ENCODE results near the gene VEGFD.

VEGFD gene

GRCh38 chrX:15384304-15384703 is at the start of gene VEGFD:
Gene VEGFD (minus strand): TSS chrX:15384413. CDS start chrX:15383946, 467 bp downstream.
- no peak for DNase-seq (ENCODE audit: low read depth)

GRCh38 chrX:15430584-15430983 is 46.4 kb upstream of the VEGFD start:
- DNase-seq (ENCODE audit: low read depth) = no peak

GRCh38 chrX:15430076-15430475 is 45.9 kb upstream of the VEGFD start:
- no peak for DNase-seq (ENCODE audit: low read depth)

- no peak for DNase-seq (ENCODE audit: low read depth)
These were observed 40.8 kb upstream of the VEGFD start for GRCh38 chrX:15425024-15425423.

- DNase-seq (ENCODE audit: low read depth) = no peak
These were observed 34.5 kb upstream of the VEGFD start for GRCh38 chrX:15418707-15419181.

- DNase-seq (ENCODE audit: low read depth) = no peak
These were observed 34.0 kb upstream of the VEGFD start for GRCh38 chrX:15418041-15418706.

GRCh38 chrX:15416133-15416993 is 32.1 kb upstream of the VEGFD start:
- DNase-seq (ENCODE audit: low read depth) = no peak

GRCh38 chrX:15413101-15413500 is 28.9 kb upstream of the VEGFD start:
- DNase-seq (ENCODE audit: low read depth) = no peak

GRCh38 chrX:15410947-15411346 is 26.7 kb upstream of the VEGFD start:
- DNase-seq (ENCODE audit: low read depth) = no peak

GRCh38 chrX:15410430-15410829 is 26.2 kb upstream of the VEGFD start:
- no peak for DNase-seq (ENCODE audit: low read depth)

GRCh38 chrX:15405846-15406245 is 21.6 kb upstream of the VEGFD start:
- DNase-seq (ENCODE audit: low read depth) = no peak

- no peak for DNase-seq (ENCODE audit: low read depth)
These were observed 20.3 kb upstream of the VEGFD start for GRCh38 chrX:15404401-15405096.

- no peak for DNase-seq (ENCODE audit: low read depth)
These were observed 17.2 kb upstream of the VEGFD start for GRCh38 chrX:15401378-15401777.

GRCh38 chrX:15399962-15400391 is 15.8 kb upstream of the VEGFD start:
- no peak for DNase-seq (ENCODE audit: low read depth)

GRCh38 chrX:15398874-15399273 is 14.7 kb upstream of the VEGFD start:
- no peak for DNase-seq (ENCODE audit: low read depth)

GRCh38 chrX:15395789-15396188 is 11.6 kb upstream of the VEGFD start:
- no peak for DNase-seq (ENCODE audit: low read depth)

- DNase-seq (ENCODE audit: low read depth) = no peak
These were observed 7.6 kb upstream of the VEGFD start for GRCh38 chrX:15391850-15392249.

- no peak for DNase-seq (ENCODE audit: low read depth)
These were observed 1.4 kb downstream of the VEGFD start for GRCh38 chrX:15382813-15383212.

GRCh38 chrX:15376956-15377355 is 7.3 kb downstream of the VEGFD start:
- DNase-seq (ENCODE audit: low read depth) = no peak

- DNase-seq (ENCODE audit: low read depth) = no peak
These were observed 10.2 kb downstream of the VEGFD start for GRCh38 chrX:15373976-15374375.

GRCh38 chrX:15366506-15367352 is 17.5 kb downstream of the VEGFD start:
- no peak for DNase-seq (ENCODE audit: low read depth)

GRCh38 chrX:15359701-15360100 is 24.5 kb downstream of the VEGFD start:
- no peak for DNase-seq (ENCODE audit: low read depth)

Measured in stimulated activated CD8-positive, alpha-beta memory T cell treated with anti-CD3 and anti-CD28 coated beads, Interleukin-12 subunit alpha, Interleukin-12 subunit beta, amount 100 ng/mL, for 4 hours (primary cell).